HL-60 (cell line): Measurements from ENCODE around the gene DOCK10.

Experiments
- CTCF ChIP-seq: IDR thresholded peaks from one replicate; pipeline ENCODE4 v1.5.1; 2011; ENCODE audit warnings: low read length, control low read depth, inconsistent platforms; ENCODE audit not compliant: insufficient read depth
- POLR2AphosphoS5 ChIP-seq: IDR thresholded peaks from 2 replicates; pipeline ENCODE4 v1.6.1; 2012; ENCODE audit warnings: low read depth
- REST ChIP-seq: IDR thresholded peaks from 2 replicates; pipeline ENCODE4 v1.6.1; 2012; ENCODE audit warnings: low read depth; ENCODE audit not compliant: insufficient replicate concordance

GRCh38 chr2:225006730-225007129, 35.5 kb downstream of the DOCK10 start:
- TF ChIP-seq REST (no peak), CTCF (no peak), POLR2AphosphoS5 (no peak)
